Glutamatergic neuron (in vitro differentiated cells): ENCODE measurements around the gene SSU72. TPM values are rescaled to one million over a fixed set of nuclear protein-coding genes. Genes with fewer than 3 reads are reported as not detected.

Experiments
- DNase-seq: peaks from one replicate; pipeline ENCODE4 v3.0.0; 2022
- H3K27ac Mint-ChIP-seq: one replicate; pipeline ENCODE4 v1.8.0; 2020; ENCODE audit warnings: mild to moderate bottlenecking, mixed read lengths, inconsistent platforms; ENCODE audit not compliant: unreplicated experiment
- H3K27me3 Mint-ChIP-seq: one replicate; pipeline ENCODE4 v1.8.0; 2020; ENCODE audit warnings: mild to moderate bottlenecking, moderate library complexity, mixed read lengths, inconsistent platforms; ENCODE audit not compliant: unreplicated experiment
- H3K36me3 Mint-ChIP-seq: one replicate; pipeline ENCODE4 v1.8.0; 2020; ENCODE audit warnings: mild to moderate bottlenecking, mixed read lengths, inconsistent platforms; ENCODE audit not compliant: unreplicated experiment
- H3K4me1 Mint-ChIP-seq: one replicate; pipeline ENCODE4 v1.8.0; 2020; ENCODE audit warnings: mild to moderate bottlenecking, low read depth, mixed read lengths, inconsistent platforms; ENCODE audit not compliant: unreplicated experiment
- H3K4me3 Mint-ChIP-seq: one replicate; pipeline ENCODE4 v1.8.0; 2020; ENCODE audit warnings: mild to moderate bottlenecking, mixed read lengths, inconsistent platforms; ENCODE audit not compliant: unreplicated experiment
- H3K9me3 Mint-ChIP-seq: one replicate; pipeline ENCODE4 v1.8.0; 2020; ENCODE audit warnings: mild to moderate bottlenecking, moderate library complexity, mixed read lengths, inconsistent platforms; ENCODE audit not compliant: unreplicated experiment
- total RNA-seq: library from RNA; stranded (reverse); fragmentation: NEBNext Ultra II Directional; extraction: Animal tissue kit (Norgen Biotek cat#: 25700); gene quantifications from one replicate; pipeline ENCODE4 v1.2.1, GENCODE V29; 2021; ENCODE audit not compliant: unreplicated experiment
- TF ChIP-seq, protein P1 (sequence below): fragments of 200-600 bp; sonication (generic); IDR thresholded peaks from one replicate; pipeline ENCODE4 v1.5.0; 2021; ENCODE audit not compliant: partially characterized antibody, unreplicated experiment

The SSU72 gene
- total RNA-seq, 1 donor from 2014 or later = 123 TPM

DNA sequence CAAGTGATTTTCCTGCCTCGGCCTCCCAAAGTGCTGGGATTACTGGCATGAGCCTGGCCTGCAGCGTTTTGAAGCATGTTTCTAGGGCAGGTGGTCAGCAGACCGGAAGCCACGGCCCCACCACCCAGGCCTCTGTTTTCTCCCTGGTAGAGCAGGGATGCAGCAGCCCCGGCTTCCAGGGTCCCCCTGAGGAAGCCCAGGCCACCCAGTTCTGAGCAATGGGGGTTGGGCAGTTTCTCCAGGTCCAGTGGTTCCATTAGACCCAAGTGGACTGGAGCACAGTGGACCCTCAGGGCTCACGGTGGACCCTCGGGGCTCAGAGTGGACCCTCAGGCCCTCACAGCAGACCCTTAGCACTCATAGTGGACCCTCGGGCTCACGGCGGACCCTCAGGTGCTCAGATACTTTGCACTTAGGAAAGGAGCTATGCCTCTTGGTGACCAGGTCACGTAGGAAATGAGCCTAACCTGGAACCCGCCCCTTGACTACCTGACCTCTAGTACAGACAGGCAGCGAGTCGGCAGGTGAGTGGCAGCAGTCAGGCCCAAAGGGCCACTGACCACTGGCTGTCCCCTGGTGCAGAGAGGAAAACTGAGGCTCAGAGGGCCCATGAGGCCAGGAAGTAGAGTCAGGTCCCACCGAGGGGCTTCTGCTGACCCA is 29.8 kb upstream of the SSU72 start:
- no peak overlapping the region for H3K4me3 Mint-ChIP-seq
- no peak for DNase-seq
- H3K27me3 Mint-ChIP-seq = peaks cover 1% of the 10 kb centered on the region
- TF ChIP-seq, protein P1, sequence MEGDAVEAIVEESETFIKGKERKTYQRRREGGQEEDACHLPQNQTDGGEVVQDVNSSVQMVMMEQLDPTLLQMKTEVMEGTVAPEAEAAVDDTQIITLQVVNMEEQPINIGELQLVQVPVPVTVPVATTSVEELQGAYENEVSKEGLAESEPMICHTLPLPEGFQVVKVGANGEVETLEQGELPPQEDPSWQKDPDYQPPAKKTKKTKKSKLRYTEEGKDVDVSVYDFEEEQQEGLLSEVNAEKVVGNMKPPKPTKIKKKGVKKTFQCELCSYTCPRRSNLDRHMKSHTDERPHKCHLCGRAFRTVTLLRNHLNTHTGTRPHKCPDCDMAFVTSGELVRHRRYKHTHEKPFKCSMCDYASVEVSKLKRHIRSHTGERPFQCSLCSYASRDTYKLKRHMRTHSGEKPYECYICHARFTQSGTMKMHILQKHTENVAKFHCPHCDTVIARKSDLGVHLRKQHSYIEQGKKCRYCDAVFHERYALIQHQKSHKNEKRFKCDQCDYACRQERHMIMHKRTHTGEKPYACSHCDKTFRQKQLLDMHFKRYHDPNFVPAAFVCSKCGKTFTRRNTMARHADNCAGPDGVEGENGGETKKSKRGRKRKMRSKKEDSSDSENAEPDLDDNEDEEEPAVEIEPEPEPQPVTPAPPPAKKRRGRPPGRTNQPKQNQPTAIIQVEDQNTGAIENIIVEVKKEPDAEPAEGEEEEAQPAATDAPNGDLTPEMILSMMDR = no peak
- H3K4me1 Mint-ChIP-seq = no peaks in the 10 kb centered on the region
- no peak overlapping the region for H3K27ac Mint-ChIP-seq
- no peaks in the 10 kb centered on the region for H3K36me3 Mint-ChIP-seq
- peaks cover 4% of the 10 kb centered on the region for H3K9me3 Mint-ChIP-seq

DNA sequence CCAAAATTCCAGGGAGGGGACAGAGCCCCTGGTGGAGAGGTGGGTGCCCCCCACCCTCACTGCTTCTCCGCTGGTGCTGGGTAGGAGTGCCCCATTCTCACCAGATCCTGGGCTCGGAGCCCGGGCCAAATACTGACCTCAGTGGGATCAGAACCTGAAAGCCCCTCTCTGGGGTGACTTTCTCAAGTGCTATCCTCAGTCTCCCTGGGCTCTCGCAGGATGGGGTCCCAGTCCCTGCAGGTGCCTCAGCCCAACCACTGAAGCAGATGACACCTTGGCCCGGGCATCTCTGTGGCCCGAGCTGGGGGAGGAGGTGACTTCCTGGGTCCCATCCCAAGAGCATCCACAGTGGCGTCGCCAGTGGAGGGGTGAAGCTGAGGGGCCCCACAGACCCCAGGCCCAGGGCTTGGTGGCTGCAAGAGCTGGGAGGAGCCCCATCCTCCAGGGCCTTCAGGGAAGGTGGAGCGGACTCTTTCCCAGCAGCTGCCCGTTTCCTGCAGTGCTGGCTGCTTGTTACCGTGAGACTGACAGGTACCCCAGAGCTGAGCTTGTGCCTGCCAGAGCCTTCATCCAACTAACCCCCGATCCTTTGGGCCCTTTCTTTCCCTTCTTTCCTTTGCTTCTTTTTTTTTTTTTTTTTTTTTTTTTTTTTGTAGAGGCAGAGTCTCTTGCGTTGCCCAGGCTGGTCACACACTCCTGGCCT is 29.2 kb upstream of the SSU72 start:
- no peaks in the 10 kb centered on the region for H3K4me1 Mint-ChIP-seq
- TF ChIP-seq, protein P1 = no peak
- peaks cover 5% of the 10 kb centered on the region for H3K27me3 Mint-ChIP-seq
- peaks cover 4% of the 10 kb centered on the region for H3K9me3 Mint-ChIP-seq
- DNase-seq = no peak
- no peaks in the 10 kb centered on the region for H3K36me3 Mint-ChIP-seq
- no peak overlapping the region for H3K4me3 Mint-ChIP-seq
- no peak overlapping the region for H3K27ac Mint-ChIP-seq

DNA sequence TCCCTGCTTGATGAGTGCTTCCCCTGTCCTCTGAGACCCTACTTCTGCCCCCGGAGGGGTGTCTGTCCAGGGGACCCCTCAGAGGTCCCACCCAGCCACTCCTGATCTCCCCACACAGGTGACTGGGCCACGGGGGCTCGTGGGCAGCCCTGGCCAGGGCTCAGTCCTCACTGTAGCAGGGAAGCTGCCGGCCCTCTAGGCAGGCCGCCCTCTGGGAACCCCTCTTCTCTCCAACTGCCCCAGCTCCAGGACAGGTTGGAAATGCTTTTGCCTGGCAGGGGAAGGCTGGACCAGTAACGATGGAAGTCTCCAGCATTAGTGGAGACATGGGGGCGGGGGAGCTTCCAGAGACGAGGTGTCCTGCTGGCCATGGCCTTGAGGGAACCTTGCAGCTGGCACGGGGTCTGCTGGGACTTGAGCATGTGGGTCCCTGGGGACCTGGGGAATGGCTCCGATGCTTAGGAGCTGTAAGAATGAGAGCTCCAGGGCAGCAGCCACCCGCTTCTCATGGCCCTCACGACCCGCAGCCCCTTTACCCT is 28.4 kb upstream of the SSU72 start:
- Mint-ChIP-seq H3K27me3 (peaks cover 6% of the 10 kb centered on the region), H3K9me3 (peaks cover 4% of the 10 kb centered on the region), H3K36me3 (no peaks in the 10 kb centered on the region), H3K4me1 (no peaks in the 10 kb centered on the region), H3K4me3 (no peak overlapping the region), H3K27ac (no peak overlapping the region)
- TF ChIP-seq, protein P1 = no peak
- no peak for DNase-seq

DNA sequence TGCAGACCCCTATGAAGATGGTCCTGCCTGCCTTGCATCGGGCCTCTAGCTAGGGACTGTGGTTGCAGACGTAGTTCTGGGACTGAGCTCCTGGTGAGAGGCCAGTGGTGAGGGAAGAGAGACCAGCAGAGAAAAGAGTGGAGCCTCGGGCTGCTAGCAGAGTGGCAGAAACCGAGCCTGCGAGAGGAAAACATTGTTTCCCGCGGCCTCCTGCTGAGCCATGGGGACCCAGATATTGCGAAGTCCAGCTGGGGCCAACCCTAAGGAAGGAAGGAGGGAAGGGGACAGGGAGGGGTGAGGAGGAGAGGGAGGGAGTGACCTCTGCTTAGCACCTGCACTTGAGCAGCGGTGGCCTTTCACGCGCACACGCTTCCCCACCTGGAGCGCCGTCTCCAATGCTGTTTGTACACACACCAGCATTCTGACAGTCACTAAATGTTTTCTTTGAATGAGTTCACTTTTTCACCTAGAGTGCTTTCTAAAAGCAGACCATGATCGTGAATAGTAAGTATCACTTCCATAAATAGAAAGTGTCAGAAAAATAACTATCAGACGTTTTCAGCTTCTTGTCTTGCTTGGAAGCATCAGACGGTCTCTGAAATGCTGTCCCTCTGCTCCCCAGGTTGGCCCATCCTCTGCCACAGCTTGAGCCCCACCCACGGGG is 27.8 kb upstream of the SSU72 start:
- Mint-ChIP-seq H3K9me3 (peaks cover 4% of the 10 kb centered on the region), H3K4me1 (no peaks in the 10 kb centered on the region), H3K36me3 (no peaks in the 10 kb centered on the region), H3K27me3 (peaks cover 6% of the 10 kb centered on the region), H3K4me3 (no peak overlapping the region), H3K27ac (no peak overlapping the region)
- TF ChIP-seq, protein P1 = no peak
- DNase-seq = no peak
